Cardiac muscle cell (in vitro differentiated cells and primary cell): Measurements from ENCODE around the gene NEK7. TPM values are rescaled to one million over a fixed set of nuclear protein-coding genes. Genes with fewer than 3 reads are reported as not detected.
"Not testable (repeated sequence)": the region's sequence is repeated elsewhere in the genome, so short reads cannot be mapped to it uniquely, and the experiment has no call there.

Source experiments
- DNase-seq, 2 donors: peaks; one replicate each; pipeline versions ENCODE4 v3.0.0 to v3.0.0-alpha.2; 2010 to 2017; ENCODE audit warnings: low read depth in 1 of 2, low spot score in 1 of 2
- H3K27ac ChIP-seq: fragments of 200-600 bp; sonication (generic); 2 replicates; pipeline ENCODE4 v1.5.1; 2016
- H3K27me3 ChIP-seq: fragments of 200-600 bp; sonication (generic); 2 replicates; pipeline ENCODE4 v1.6.0; 2016; ENCODE audit warnings: control low read depth
- H3K36me3 ChIP-seq: fragments of 200-600 bp; sonication (generic); 2 replicates; pipeline ENCODE4 v1.5.1; 2016; ENCODE audit warnings: control low read depth
- H3K4me1 ChIP-seq: fragments of 200-600 bp; sonication (generic); 2 replicates; pipeline ENCODE4 v1.8.1; 2017; ENCODE audit warnings: low read depth, mild to moderate bottlenecking, mixed run types
- H3K4me3 ChIP-seq: fragments of 200-600 bp; sonication (generic); 2 replicates; pipeline ENCODE4 v1.5.1; 2016; ENCODE audit warnings: mild to moderate bottlenecking
- H3K9me3 ChIP-seq: fragments of 200-600 bp; sonication (generic); 2 replicates; pipeline ENCODE4 v1.5.1; 2017; ENCODE audit warnings: low read depth, mild to moderate bottlenecking, control low read depth
- polyA plus RNA-seq: library from polyadenylated mRNA; unstranded; fragments of >200 nt; fragmentation: Nextera tagmentation; extraction: Ambion mirVana; gene quantifications from 2 replicates; pipeline ENCODE4 v1.2.1, GENCODE V29; 2016
- total RNA-seq: library from RNA; depleted of rRNA; stranded (reverse); fragments of >200 nt; gene quantifications from 2 replicates; pipeline ENCODE4 v1.2.3, GENCODE V29; 2016
- TF ChIP-seq, protein P1 (sequence below): IDR thresholded peaks from 2 replicates; pipeline ENCODE4 v1.5.1; 2012; ENCODE audit warnings: low read depth, mild to moderate bottlenecking, low read length

Gene NEK7
- total and polyA plus RNA-seq, 2 experiments from 2014 or later, result 46.1 to 63.1 TPM

DNA sequence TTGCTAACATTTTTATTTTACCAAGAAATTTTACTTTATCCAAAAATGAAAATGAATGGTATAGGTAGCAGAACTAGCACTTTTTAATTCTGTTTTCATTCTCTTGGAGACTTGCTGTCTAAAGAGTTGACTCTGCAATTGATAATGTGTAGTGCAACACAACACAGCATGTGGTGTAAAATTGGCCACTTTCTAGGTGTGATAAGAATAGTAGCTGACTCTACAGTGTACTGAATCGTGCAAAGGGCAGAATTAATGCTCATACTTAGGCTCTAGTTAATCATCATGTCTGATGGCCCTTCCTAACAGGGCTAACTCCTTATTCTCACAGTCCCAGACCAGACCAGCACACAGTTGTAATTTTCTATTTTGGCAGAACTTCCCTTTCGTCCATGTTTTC, 140.5 kb downstream of the NEK7 start:
- no peaks in the 10 kb centered on the region for H3K36me3 ChIP-seq
- no peaks in the 10 kb centered on the region for H3K9me3 ChIP-seq
- H3K27me3 ChIP-seq, result no peaks in the 10 kb centered on the region
- no peak overlapping the region for H3K4me3 ChIP-seq
- no peak overlapping the region for H3K27ac ChIP-seq
- TF ChIP-seq, protein P1, sequence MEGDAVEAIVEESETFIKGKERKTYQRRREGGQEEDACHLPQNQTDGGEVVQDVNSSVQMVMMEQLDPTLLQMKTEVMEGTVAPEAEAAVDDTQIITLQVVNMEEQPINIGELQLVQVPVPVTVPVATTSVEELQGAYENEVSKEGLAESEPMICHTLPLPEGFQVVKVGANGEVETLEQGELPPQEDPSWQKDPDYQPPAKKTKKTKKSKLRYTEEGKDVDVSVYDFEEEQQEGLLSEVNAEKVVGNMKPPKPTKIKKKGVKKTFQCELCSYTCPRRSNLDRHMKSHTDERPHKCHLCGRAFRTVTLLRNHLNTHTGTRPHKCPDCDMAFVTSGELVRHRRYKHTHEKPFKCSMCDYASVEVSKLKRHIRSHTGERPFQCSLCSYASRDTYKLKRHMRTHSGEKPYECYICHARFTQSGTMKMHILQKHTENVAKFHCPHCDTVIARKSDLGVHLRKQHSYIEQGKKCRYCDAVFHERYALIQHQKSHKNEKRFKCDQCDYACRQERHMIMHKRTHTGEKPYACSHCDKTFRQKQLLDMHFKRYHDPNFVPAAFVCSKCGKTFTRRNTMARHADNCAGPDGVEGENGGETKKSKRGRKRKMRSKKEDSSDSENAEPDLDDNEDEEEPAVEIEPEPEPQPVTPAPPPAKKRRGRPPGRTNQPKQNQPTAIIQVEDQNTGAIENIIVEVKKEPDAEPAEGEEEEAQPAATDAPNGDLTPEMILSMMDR, result no peak
- DNase-seq, result no peak
- H3K4me1 ChIP-seq, result peaks cover 5% of the 10 kb centered on the region

DNA sequence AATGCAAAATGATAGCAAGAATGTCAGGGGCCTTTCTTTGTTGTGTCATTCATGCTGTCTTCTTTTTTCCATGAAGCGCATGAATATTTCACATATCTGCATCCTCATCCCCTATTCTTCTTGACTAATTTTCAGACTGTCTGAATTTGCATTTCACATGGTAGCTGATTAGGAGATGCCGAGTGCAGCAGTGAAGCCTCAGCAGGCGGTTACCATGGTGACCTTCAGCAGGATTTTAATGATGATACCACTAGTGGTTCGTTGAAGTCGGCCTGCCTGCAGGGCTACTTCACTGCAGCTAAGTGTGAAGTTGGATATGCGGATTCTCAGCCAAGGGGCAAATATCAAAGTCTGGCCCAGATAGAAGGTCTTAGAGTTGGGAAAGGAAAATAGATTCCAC, 141.8 kb downstream of the NEK7 start:
- Histone ChIP-seq H3K27ac (no peak overlapping the region), H3K36me3 (no peaks in the 10 kb centered on the region), H3K27me3 (no peaks in the 10 kb centered on the region), H3K4me1 (peaks cover 5% of the 10 kb centered on the region), H3K4me3 (no peak overlapping the region), H3K9me3 (no peaks in the 10 kb centered on the region)
- TF ChIP-seq, protein P1, result no peak
- DNase-seq, result no peak

DNA sequence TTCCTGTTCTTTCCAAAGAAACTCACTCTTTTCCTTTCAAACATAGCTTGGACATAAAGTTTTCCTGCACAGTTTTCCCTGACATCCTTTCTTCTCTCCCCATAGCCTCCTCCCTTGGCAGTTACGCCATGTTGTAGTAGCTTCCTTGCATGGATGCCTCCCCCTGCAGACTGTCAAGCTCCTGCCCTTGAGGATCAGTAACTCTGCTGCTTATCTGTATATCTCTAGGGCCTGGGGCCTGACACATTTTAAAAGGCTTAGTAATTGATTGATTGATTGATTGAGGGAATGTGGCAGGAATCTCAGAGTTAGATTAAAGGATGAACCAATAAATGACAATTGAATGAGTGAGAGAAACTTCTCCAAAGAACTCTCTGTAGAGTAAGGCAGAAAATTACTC, 143.7 kb downstream of the NEK7 start:
- no peaks in the 10 kb centered on the region for H3K36me3 ChIP-seq
- H3K27ac ChIP-seq, result no peak overlapping the region
- H3K27me3 ChIP-seq, result no peaks in the 10 kb centered on the region
- peaks cover 5% of the 10 kb centered on the region for H3K4me1 ChIP-seq
- TF ChIP-seq, protein P1, result no peak
- no peak for DNase-seq
- no peak overlapping the region for H3K4me3 ChIP-seq
- H3K9me3 ChIP-seq, result no peaks in the 10 kb centered on the region

DNA sequence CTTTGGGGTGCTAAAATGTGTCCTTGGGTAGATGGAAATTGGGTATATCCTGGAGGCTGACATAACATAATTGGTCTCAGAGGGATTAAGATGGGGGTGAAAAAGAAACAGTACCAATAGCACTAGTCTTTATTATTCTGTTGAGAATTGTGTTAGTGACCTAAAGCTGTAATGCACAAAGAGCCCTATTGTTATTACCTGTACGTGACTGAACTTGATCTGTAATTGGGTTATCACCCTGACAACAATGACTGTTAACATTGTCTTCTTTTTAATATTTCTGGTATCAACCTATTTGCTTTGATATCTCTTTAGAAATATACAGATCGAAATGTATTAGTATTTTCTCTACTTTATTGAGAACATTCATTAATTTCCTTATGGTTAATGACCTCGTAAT, 147.6 kb downstream of the NEK7 start:
- no peaks in the 10 kb centered on the region for H3K27me3 ChIP-seq
- no peaks in the 10 kb centered on the region for H3K36me3 ChIP-seq
- no peaks in the 10 kb centered on the region for H3K4me1 ChIP-seq
- TF ChIP-seq, protein P1, result no peak
- H3K9me3 ChIP-seq, result no peaks in the 10 kb centered on the region
- no peak overlapping the region for H3K4me3 ChIP-seq
- no peak for DNase-seq
- H3K27ac ChIP-seq, result no peak overlapping the region

DNA sequence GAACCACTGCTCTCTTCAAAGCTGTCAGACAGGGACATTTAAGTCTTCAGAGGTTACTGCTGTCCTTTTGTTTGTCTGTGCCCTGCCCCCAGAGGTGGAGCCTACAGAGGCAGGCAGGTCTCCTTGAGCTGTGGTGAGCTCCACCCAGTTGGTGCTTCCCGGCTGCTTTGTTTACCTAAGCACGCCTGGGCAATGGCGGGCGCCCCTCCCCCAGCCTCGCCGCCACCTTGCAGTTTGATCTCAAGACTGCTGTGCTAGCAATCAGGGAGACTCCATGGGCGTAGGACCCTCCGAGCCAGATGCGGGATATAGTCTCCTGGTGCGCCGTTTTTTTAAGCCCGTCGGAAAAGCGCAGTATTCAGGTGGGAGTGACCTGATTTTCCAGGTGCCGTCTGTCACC, 158.0 kb downstream of the NEK7 start:
- H3K27me3 ChIP-seq, H3K4me3 ChIP-seq, H3K4me1 ChIP-seq, DNase-seq, H3K36me3 ChIP-seq, H3K27ac ChIP-seq, H3K9me3 ChIP-seq: not testable (repeated sequence)

DNA sequence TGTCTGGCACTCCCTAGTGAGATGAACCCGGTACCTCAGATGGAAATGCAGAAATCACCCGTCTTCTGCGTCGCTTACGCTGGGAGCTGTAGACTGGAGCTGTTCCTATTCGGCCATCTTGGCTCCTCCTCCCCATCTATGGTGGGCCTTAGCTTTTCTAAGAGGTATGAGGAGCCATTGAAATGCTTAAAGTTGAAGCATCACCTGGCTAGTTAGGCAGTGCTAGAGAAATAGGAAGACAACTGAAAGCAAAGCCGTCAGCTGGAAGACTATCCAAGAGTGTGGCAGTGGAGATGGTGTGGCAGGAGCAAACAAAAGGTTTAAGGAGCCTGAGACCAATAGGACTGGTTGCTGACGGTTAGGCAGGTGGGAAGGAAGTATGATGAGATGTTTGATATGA, 158.5 kb downstream of the NEK7 start:
- DNase-seq, H3K27me3 ChIP-seq, H3K4me3 ChIP-seq: not testable (repeated sequence)

DNA sequence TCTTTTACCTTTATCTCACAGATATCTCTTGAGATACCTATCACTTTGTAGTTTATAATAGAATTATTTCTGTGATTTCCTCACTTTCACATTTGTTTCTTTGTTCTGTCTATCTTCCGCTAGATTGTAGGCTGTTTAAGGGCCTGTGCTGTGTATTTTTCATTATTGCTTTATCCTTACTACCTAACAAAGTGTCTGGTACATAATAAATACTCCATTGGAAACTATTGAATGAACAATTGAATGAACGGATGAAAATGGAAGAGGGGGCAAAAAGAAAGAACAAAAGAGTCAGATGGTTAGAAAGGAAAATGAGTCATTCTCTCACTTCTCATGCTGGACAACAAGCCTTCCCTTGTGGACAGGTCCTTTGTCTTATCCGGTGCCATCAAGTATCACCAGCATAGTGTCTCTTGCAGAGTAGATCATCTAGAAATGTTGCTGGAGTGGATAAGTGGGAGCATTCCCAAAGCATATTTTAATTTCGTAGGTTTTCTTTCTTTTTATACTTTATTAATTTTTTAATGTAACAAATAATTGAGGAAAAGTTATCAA, 159.8 kb downstream of the NEK7 start:
- H3K27me3 ChIP-seq, result no peaks in the 10 kb centered on the region
- no peak overlapping the region for H3K27ac ChIP-seq
- H3K36me3 ChIP-seq, result peaks cover 11% of the 10 kb centered on the region
- H3K4me1 ChIP-seq, result no peaks in the 10 kb centered on the region
- TF ChIP-seq, protein P1, result no peak
- no peak for DNase-seq
- H3K4me3 ChIP-seq, result no peak overlapping the region
- H3K9me3 ChIP-seq, result no peaks in the 10 kb centered on the region

More for the DNA sequence above, 158.5 kb downstream of the NEK7 start:
- H3K9me3 ChIP-seq, H3K4me1 ChIP-seq, H3K27ac ChIP-seq, H3K36me3 ChIP-seq: not testable (repeated sequence)
